ENCODE measurements around the gene HOOK1.
"Not testable (repeated sequence)": the region's sequence is repeated elsewhere in the genome, so short reads cannot be mapped to it uniquely, and the experiment has no call there.

Gene HOOK1

GRCh38 chr1:59897165-59897564 is 82.4 kb downstream of the HOOK1 start:
- no peak for DNase-seq

DNA sequence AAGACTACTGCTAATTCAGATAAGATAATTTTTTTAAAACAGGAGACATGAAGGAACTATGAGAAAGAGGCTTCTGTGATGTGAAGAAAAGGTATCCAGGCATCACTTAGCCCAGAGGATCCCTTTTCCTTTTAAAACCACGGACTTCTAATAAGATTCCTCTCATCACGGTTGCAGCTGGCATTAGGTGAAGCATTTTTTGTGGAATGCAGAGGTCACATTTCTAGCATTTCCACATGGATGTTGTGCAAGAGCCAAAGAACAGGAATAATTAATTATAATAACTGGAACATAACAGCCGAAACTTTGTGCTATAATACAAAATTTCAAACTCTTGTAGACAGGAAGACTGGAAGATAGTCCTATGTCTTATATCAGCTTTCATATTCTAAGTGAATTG is 84.2 kb downstream of the HOOK1 start:
- DNase-seq = no peak

DNA sequence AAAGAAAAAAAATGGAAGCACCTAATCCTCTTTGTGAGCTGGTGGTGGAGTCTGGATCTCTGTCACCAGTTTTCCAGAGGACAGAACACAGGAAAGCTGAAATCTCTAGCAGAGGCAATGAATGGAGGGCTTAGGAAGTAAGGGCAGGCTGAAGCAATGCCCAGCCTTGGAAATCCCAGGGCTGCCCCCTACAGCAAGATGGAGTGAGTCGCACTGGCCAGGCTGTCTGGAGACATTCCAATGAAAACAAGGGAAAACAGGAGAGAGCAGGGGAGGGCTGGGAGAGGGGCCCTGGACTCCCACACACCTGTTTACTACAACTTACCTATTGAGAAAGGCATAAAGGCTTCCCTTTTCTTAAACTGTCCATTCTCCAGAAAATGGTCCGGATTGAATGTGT is 85.9 kb downstream of the HOOK1 start:
- DNase-seq = no peak

DNA sequence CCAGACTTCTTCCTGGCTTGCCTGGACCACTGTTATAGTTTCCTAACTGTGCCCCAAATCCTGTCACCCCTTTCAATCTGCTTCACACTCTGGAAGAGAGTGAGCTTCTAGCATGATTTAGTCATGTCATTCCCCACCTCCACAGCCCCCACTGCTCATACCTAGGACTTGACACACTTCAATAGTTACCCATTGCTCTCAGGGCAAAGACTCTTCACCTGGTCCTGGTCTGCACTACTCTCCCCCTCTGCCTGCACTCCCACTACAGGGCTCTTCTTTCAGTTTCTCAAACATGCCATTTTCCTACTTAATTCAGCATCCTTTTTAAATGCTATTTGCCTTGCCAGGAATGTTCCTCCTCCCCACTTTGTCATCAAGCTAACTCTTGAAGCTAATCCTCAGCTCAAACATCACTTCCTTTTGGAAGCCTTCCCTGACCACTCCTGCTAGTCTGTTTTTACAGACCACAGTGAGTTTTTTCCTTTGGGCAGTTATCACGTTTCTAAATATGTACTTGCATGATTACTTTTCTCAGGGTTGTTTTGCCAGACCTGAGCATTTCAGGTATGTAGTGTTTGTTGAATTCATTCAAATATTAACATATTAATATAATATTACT is 87.1 kb downstream of the HOOK1 start:
- DNase-seq = no peak

- no peak for DNase-seq
Observed at GRCh38 chr1:59903141-59903754, 88.5 kb downstream of the HOOK1 start.

- no peak for DNase-seq
Observed at GRCh38 chr1:59906931-59907330, 92.2 kb downstream of the HOOK1 start.

- DNase-seq = no peak
Observed at GRCh38 chr1:59908084-59908483, 93.3 kb downstream of the HOOK1 start.

DNA sequence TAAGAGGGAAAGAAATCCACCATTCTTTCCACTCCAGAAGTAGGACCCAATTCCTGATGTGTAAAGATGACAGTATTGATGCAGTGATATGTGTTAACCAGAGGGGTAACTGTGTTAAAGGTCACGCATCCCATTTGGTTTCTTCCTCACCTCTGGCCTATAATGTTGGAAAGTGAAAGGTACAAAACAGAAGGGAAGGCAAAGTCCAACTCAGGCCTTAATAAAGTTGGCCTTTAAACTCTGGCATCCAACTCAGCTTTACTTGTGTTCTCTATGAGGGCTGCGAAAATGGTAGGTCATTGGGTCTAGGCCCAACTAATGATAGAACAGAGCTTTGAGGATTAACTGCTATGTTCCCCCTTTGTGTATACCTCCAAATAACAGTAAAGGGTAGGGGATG is 93.9 kb downstream of the HOOK1 start:
- DNase-seq = no peak

DNA sequence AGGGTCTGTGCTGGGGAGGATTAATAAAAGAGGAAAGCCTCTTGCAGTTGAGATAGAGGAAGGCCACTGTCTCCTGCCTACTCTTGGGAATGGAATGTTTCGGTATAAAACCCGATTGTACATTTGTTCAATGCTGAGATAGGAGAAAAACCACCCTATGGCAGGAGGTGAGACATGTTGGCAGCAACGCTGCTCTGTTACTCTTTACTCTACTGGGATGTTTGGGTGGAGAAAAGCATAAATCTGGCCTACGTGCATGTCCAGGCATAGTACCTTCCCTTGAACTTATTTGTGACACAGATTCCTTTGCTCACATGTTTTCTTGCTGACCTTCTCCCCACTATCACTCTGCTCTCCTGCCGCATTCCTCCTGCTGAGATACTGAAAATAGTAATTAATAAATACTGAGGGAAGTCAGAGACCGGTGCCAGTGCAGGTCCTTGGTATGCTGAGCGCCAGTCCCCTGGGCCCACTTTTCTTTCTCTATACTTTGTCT is 100.1 kb downstream of the HOOK1 start:
- DNase-seq = not testable (repeated sequence)

DNA sequence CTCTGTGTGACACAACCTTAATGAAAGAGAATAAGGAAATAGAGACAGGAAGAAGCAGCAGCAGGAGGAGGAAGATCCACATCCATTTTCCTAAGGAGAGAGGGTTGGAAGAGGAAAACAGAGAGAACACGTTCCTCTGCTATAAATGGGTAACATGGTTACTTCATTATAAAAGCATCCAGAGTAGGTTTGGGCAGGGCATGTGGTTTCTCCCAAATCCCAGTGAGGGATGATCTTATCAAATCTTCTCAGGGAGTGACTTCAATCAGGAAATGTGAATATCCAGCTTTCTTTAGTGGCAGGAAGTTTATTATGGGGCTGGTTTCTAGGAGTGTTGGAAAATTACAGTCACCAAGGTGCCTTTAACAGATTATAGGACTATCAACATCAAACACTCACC is 100.8 kb downstream of the HOOK1 start:
- no peak for DNase-seq

GRCh38 chr1:59917026-59917784 is 102.5 kb downstream of the HOOK1 start:
- DNase-seq = no peak

DNA sequence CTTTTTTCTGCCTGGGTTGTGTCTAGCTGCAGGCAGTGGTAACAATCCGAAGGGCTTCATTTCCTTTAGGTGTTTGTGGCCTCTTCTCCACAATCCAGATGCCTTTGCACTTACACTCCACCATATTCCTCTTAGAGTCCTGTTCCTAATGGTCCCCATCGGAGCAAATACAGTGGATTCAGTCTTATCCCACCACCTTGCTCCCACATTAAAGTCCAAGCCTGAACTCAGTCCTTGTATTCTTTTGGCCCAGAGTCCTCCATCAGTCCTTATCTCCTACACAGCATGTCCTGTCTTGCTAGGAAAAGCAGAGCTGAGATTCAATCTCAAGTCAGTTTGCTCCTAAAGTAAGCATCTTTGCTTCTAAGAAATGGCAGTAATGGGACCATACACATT is 103.0 kb downstream of the HOOK1 start:
- no peak for DNase-seq

GRCh38 chr1:59919746-59920145 is 105.0 kb downstream of the HOOK1 start:
- no peak for DNase-seq

DNA sequence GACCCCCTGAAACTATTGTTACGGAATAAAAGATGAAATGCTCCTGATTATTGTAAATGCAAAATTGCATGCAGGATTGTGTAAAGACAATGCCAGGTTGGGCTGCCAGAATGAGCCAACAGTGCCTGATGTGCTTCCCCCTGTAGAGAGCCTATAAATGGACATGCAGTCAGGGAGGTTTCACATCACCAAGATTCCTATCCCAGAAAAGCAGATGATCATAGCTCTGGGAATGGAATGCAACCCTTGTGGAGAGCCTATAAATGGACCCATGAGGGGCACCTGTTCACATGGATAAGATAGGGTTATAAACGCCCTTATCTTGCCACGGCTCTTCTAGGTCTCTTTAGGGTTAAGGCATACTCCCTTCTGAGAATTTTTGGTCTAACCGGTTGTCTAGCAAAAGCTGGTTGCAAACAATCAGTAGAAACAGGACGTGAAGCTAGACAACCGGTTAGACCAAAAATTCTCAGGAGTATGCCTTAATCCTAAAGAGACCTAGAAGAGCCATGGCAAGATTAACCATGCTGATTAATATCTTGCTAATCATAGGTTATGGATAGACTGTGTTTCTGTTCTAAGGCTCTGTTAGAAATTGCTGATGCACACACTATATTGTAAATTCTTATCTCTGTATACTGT is 106.6 kb downstream of the HOOK1 start:
- DNase-seq = not testable (repeated sequence)

GRCh38 chr1:59924653-59925052 is 109.9 kb downstream of the HOOK1 start:
- DNase-seq = no peak

Measured in NK-92 treated with Interleukin-12 subunit alpha and Interleukin-12 subunit beta, amount 100 ng/mL, for 24 hours (cell line).